Activated B cell treated with CpG ODN at 0.5 μM for 24 hours (primary cell): Measurements from ENCODE around the gene PALLD. TPM values are rescaled to one million over a fixed set of nuclear protein-coding genes. Genes with fewer than 3 reads are reported as not detected.

Experiments used
- ATAC-seq: fragments of 200-7000 bp; cut with Tn5 transposase; one replicate; pipeline ENCODE4 v1.10.0; 2021; ENCODE audit warnings: low read depth, mild to moderate bottlenecking, moderate library complexity
- CTCF ChIA-PET: fragments of 350-600 bp; sonication (Branson Sonifier 250); formaldehyde crosslinking; loops from one replicate; lab custom pipeline; 2021; ENCODE audit warnings: antibody characterized with exemption; lab: Charles Lee
- POLR2A ChIA-PET: fragments of 350-600 bp; sonication (Branson Sonifier 250); formaldehyde crosslinking; loops from one replicate; lab custom pipeline; 2021; ENCODE audit warnings: antibody characterized with exemption; lab: Charles Lee
- DNase-seq: peaks from one replicate; pipeline ENCODE4 v3.0.0; 2022
- H3K27ac Mint-ChIP-seq: one replicate; pipeline ENCODE4 v1.8.0; 2020; ENCODE audit warnings: mixed read lengths
- H3K27me3 Mint-ChIP-seq: one replicate; pipeline ENCODE4 v1.8.0; 2021; ENCODE audit warnings: mixed read lengths
- H3K36me3 Mint-ChIP-seq: one replicate; pipeline ENCODE4 v1.8.0; 2021; ENCODE audit warnings: low read depth, mixed read lengths
- H3K4me1 Mint-ChIP-seq: one replicate; pipeline ENCODE4 v1.8.0; 2021; ENCODE audit warnings: mixed read lengths
- H3K4me3 Mint-ChIP-seq: one replicate; pipeline ENCODE4 v1.8.0; 2020; ENCODE audit warnings: mild to moderate bottlenecking, mixed read lengths
- H3K9me3 Mint-ChIP-seq: one replicate; pipeline ENCODE4 v1.8.0; 2020; ENCODE audit warnings: mixed read lengths
- CTCF ChIP-seq: fragments of 200-600 bp; IDR thresholded peaks from one replicate; pipeline ENCODE4 v1.8.0; 2022; ENCODE audit warnings: antibody characterized with exemption, mild to moderate bottlenecking
- intact Hi-C: fragments of 100-400 bp; cut with micrococcal nuclease; formaldehyde crosslinking; loops from one replicate; pipeline ENCODE4 v1.15.1; 2024
- total RNA-seq: library from RNA; stranded (reverse); gene quantifications from 2 replicates; pipeline ENCODE4 v1.2.3, GENCODE V29; 2022

PALLD gene
- total RNA-seq, 1 donor from 2014 or later: 0.44 TPM

GRCh38 chr4:168632301-168632725 is 135.5 kb downstream of the PALLD start:
- ChIA-PET CTCF (no interaction called here), POLR2A (no interaction called here)
- DNase-seq (no peak), ATAC-seq (no peak)
- intact Hi-C loops: no loop called here
- peaks cover 3% of the 10 kb centered on the region for H3K4me1 Mint-ChIP-seq
- no peak overlapping the region for H3K27ac Mint-ChIP-seq
- H3K9me3 Mint-ChIP-seq: no peaks in the 10 kb centered on the region
- H3K27me3 Mint-ChIP-seq: peaks cover 34% of the 10 kb centered on the region
- no peaks in the 10 kb centered on the region for H3K36me3 Mint-ChIP-seq
- TF ChIP-seq CTCF: no peak
- H3K4me3 Mint-ChIP-seq: no peak overlapping the region

GRCh38 chr4:168633064-168633463 is 136.2 kb downstream of the PALLD start:
- Mint-ChIP-seq H3K27me3 (peaks cover 34% of the 10 kb centered on the region), H3K4me1 (peaks cover 3% of the 10 kb centered on the region), H3K4me3 (no peak overlapping the region), H3K9me3 (no peaks in the 10 kb centered on the region), H3K27ac (no peak overlapping the region), H3K36me3 (no peaks in the 10 kb centered on the region)
- ChIA-PET CTCF (no interaction called here), POLR2A (no interaction called here)
- no peak for TF ChIP-seq CTCF
- DNase-seq (no peak), ATAC-seq (no peak)
- intact Hi-C loops: no loop called here

GRCh38 chr4:168633496-168633895 is 136.6 kb downstream of the PALLD start:
- intact Hi-C loops: no loop called here
- DNase-seq: no peak
- H3K9me3 Mint-ChIP-seq: no peaks in the 10 kb centered on the region
- H3K36me3 Mint-ChIP-seq: no peaks in the 10 kb centered on the region
- H3K27me3 Mint-ChIP-seq: peaks cover 34% of the 10 kb centered on the region
- H3K4me1 Mint-ChIP-seq: peaks cover 3% of the 10 kb centered on the region
- ChIA-PET POLR2A (no interaction called here), CTCF (no interaction called here)
- H3K4me3 Mint-ChIP-seq: no peak overlapping the region
- no peak for TF ChIP-seq CTCF
- H3K27ac Mint-ChIP-seq: no peak overlapping the region
- no peak for ATAC-seq

- Mint-ChIP-seq H3K27ac (no peak overlapping the region), H3K27me3 (peaks cover 31% of the 10 kb centered on the region), H3K4me3 (no peak overlapping the region), H3K4me1 (peaks cover 3% of the 10 kb centered on the region), H3K9me3 (no peaks in the 10 kb centered on the region), H3K36me3 (no peaks in the 10 kb centered on the region)
- ChIA-PET CTCF (no interaction called here), POLR2A (no interaction called here)
- ATAC-seq (no peak), DNase-seq (no peak)
- no peak for TF ChIP-seq CTCF
- intact Hi-C loops: no loop called here
Measured at GRCh38 chr4:168634276-168634802, 137.5 kb downstream of the PALLD start.

GRCh38 chr4:168636040-168636439 is 139.2 kb downstream of the PALLD start:
- Mint-ChIP-seq H3K4me3 (no peak overlapping the region), H3K9me3 (no peaks in the 10 kb centered on the region), H3K27me3 (peaks cover 16% of the 10 kb centered on the region), H3K27ac (no peak overlapping the region), H3K4me1 (peaks cover 3% of the 10 kb centered on the region), H3K36me3 (no peaks in the 10 kb centered on the region)
- TF ChIP-seq CTCF: no peak
- DNase-seq: no peak
- intact Hi-C loops: no loop called here
- CTCF ChIA-PET: no interaction called here
- ATAC-seq: no peak
- POLR2A ChIA-PET: no interaction called here
